Stimulated activated CD8-positive, alpha-beta memory T cell treated with anti-CD3 and anti-CD28 coated beads, Interleukin-15, amount 100 ng/mL, for 1 hour (primary cell): Measurements from ENCODE around the gene SGMS2.

Experiments
- DNase-seq: peaks from one replicate; pipeline ENCODE4 v3.0.0-alpha.2; 2020; ENCODE audit warnings: low read depth

The SGMS2 gene

GRCh38 chr4:107828315-107829090, 3.8 kb downstream of the SGMS2 start:
- DNase-seq, result no peak

- no peak for DNase-seq
These were observed 6.4 kb downstream of the SGMS2 start for GRCh38 chr4:107831140-107831539.

GRCh38 chr4:107832275-107832807, 7.6 kb downstream of the SGMS2 start:
- DNase-seq, result no peak

- no peak for DNase-seq
These were observed 9.6 kb downstream of the SGMS2 start for GRCh38 chr4:107834241-107834794.

GRCh38 chr4:107835406-107835805, 10.7 kb downstream of the SGMS2 start:
- no peak for DNase-seq

- DNase-seq, result no peak
These were observed 12.6 kb downstream of the SGMS2 start for GRCh38 chr4:107837317-107837716.

- no peak for DNase-seq
These were observed 13.3 kb downstream of the SGMS2 start for GRCh38 chr4:107837776-107838618.

GRCh38 chr4:107838861-107839565, 14.3 kb downstream of the SGMS2 start:
- DNase-seq, result no peak

GRCh38 chr4:107843391-107843790, 18.7 kb downstream of the SGMS2 start:
- no peak for DNase-seq

- no peak for DNase-seq
These were observed 20.9 kb downstream of the SGMS2 start for GRCh38 chr4:107845681-107846080.

- DNase-seq, result no peak
These were observed 25.7 kb downstream of the SGMS2 start for GRCh38 chr4:107850438-107850837.

- no peak for DNase-seq
These were observed 29.0 kb downstream of the SGMS2 start for GRCh38 chr4:107853444-107854355.

- no peak for DNase-seq
These were observed 29.8 kb downstream of the SGMS2 start for GRCh38 chr4:107854356-107855022.

GRCh38 chr4:107855723-107856122, 31.0 kb downstream of the SGMS2 start:
- no peak for DNase-seq

GRCh38 chr4:107856901-107857300, 32.2 kb downstream of the SGMS2 start:
- no peak for DNase-seq

GRCh38 chr4:107857741-107858140, 33.0 kb downstream of the SGMS2 start:
- no peak for DNase-seq

- no peak for DNase-seq
These were observed 33.5 kb downstream of the SGMS2 start for GRCh38 chr4:107858158-107858742.

GRCh38 chr4:107862658-107863057, 37.9 kb downstream of the SGMS2 start:
- DNase-seq, result no peak

- DNase-seq, result no peak
These were observed 38.7 kb downstream of the SGMS2 start for GRCh38 chr4:107863416-107863815.

GRCh38 chr4:107863850-107864371, 39.2 kb downstream of the SGMS2 start:
- no peak for DNase-seq
